NCI-H2196 (cell line): ENCODE measurements around the gene WDR27.
A peak's percentile ranks its signal among the peaks of the same experiment; 100 is the strongest.
"Not testable (repeated sequence)": the region's sequence is repeated elsewhere in the genome, so short reads cannot be mapped to it uniquely, and the experiment has no call there.

Source experiments
- DNase-seq: peaks from one replicate; lab custom pipeline; 2025; ENCODE audit not compliant: unreplicated experiment; lab: John Stamatoyannopoulos, UW

Gene WDR27

DNA sequence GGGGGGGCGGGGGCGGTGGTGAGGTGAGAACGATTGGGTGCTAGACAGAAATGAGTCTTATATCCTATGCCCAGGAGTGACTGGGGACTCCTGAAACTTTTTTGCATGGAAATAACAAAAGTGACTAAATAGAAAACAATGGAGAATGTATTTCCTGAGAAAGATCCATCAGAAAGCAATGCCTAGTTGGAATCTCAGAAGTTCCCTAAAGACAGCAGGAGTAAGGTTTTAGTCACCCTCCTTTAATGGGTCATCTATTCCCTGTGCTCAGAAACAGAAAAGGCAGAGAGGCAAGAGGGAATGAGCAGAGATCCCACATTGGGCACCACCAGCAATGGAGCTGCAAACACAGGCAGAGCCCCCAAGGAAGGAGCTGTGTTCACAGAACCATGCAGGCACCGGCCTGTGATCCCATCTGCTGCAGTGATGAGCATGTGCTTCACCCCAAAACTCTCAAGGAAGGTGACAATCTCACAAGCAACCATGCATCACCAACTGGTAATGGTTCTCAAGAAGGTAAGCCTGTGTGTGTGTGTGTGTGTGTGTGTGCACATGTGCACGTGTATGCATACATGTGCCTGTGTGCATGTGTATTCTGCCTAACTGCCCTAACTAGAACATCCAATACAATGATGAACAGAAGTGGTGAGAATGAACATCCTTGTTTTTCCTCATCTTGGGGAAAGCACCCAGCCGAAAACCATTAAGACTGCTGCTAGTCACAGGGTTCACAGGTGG, 168.4 kb downstream of the WDR27 start:
- no peak for DNase-seq

GRCh38 chr6:169530752-169531123, 171.1 kb downstream of the WDR27 start:
- DNase-seq: no peak

GRCh38 chr6:169529931-169530751, 171.7 kb downstream of the WDR27 start:
- peak; percentile 43 for DNase-seq

GRCh38 chr6:169528755-169529154, 173.1 kb downstream of the WDR27 start:
- no peak for DNase-seq

DNA sequence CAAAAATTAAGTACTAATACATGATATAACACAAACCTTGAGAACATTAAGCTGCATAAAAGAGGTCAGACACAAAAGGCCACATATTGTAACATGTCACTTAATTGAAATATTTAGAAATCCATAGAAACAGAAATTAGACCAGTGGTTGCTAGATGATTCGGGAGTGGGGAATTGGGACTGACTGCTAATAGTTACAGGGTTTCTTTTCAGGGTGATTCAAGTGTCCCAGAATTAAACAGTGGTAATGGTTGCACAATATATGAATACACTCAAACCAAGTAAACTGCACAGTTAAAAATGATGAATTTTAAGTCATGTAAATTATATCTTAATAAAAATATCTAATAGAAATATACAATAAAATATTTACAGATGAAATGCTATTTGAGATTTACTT, 174.5 kb downstream of the WDR27 start:
- DNase-seq: no peak

- DNase-seq: no peak
Observed at GRCh38 chr6:169521825-169522224, 180.0 kb downstream of the WDR27 start.

GRCh38 chr6:169520104-169520503, 181.7 kb downstream of the WDR27 start:
- DNase-seq: no peak

GRCh38 chr6:169518451-169518850, 183.4 kb downstream of the WDR27 start:
- no peak for DNase-seq

- DNase-seq: no peak
Observed at GRCh38 chr6:169513478-169514193, 188.2 kb downstream of the WDR27 start.

DNA sequence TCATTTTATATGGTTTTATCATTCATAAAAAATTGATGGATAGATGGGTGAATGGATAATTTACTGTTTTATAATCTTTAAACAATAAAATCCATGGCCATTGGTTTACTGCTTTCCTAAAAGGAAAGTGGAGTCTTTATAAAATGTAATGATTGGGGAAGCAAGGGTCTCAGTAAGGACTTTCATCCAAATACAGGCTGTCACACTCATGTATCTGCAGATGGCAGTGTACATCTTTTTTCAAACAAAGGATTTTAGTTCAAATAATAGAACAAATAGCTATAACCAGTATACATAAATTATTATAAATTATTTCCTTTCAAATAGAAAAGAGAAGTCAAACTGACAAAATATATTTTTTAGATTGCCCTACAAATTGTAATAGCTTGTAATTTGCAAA, 190.0 kb downstream of the WDR27 start:
- DNase-seq: not testable (repeated sequence)

- no peak for DNase-seq
Observed at GRCh38 chr6:169510871-169511270, 191.0 kb downstream of the WDR27 start.

- no peak for DNase-seq
Observed at GRCh38 chr6:169508452-169508851, 193.4 kb downstream of the WDR27 start.

GRCh38 chr6:169503422-169504152, 198.2 kb downstream of the WDR27 start:
- DNase-seq: no peak

DNA sequence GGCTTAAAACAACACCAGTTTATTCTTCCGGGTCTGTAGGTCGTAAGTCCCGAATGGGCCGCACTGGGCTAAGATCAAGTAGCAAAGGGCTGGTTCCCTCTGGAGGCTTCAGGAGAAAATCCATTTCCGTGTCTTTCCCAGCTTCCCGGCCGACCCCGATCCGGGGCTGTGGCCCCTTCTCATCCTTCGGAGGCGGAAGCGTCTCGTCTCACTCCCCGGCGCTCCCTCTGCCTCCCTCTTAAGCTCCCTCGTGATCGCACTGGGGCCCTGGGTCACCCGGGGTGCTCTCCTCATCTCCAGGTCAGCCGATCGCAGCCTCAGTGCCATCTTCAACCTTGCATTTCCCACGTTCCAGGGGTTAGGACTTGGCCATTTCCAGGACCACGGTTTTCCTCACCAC, 199.4 kb downstream of the WDR27 start:
- DNase-seq: no peak

- no peak for DNase-seq
Observed at GRCh38 chr6:169501777-169502313, 200.0 kb downstream of the WDR27 start.

DNA sequence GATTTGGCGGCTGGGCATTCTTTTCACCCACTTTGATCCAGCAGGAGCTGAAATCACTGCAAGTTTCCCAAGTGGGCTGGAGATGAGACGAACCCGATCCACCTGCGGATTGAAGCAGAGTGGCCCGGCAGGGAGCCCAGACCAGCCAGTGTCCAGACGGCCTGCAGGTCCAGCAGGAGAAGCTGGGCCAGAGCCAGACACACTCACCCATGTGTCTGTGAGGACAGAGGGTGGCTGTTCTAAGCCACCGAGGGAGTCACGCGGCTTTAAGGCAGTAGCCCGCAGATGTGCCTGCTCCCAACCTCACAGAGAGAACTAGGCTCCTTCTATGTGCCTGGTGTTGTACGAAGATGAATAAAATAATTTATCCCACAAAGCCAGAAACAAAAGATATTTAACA, 200.7 kb downstream of the WDR27 start:
- DNase-seq: no peak

GRCh38 chr6:169500688-169501087, 201.1 kb downstream of the WDR27 start:
- no peak for DNase-seq

GRCh38 chr6:169499848-169500247, 202.0 kb downstream of the WDR27 start:
- DNase-seq: no peak

DNA sequence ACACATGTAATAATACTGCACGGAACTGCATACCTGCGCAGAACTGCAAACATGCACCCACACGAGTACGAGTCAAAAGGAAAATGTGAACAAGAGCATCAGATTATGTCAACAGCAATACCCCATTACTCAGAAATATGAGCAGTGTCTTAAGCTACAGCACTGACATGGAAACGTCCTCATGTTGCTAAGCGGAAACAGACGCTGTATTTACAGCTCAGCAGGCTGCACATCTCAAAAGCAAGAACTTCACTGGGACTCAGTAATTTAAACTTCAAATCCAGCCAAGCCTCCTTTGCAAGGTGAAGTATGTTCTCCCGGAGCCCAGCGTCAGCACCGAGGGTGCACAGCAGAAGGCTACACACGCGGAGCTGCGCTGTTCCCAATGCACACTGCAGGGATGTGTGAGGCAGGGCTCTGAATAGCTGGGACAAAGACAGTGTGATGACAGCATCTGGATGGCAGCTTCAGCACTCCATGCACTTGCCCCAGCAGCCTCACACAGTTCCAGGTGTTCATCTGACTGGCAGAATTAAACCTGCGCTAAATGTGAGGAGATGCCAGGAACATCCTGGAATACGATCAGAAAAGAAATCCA, 202.8 kb downstream of the WDR27 start:
- no peak for DNase-seq

- DNase-seq: no peak
Observed at GRCh38 chr6:169495601-169496000, 206.2 kb downstream of the WDR27 start.
